Measurements from ENCODE around the gene AP2A2. TPM values are rescaled to one million over a fixed set of nuclear protein-coding genes. Genes with fewer than 3 reads are reported as not detected.

AP2A2 gene
- total RNA-seq, 4 donors from 2014 or later: 21.2 to 26.1 (median 25.7) TPM

DNA sequence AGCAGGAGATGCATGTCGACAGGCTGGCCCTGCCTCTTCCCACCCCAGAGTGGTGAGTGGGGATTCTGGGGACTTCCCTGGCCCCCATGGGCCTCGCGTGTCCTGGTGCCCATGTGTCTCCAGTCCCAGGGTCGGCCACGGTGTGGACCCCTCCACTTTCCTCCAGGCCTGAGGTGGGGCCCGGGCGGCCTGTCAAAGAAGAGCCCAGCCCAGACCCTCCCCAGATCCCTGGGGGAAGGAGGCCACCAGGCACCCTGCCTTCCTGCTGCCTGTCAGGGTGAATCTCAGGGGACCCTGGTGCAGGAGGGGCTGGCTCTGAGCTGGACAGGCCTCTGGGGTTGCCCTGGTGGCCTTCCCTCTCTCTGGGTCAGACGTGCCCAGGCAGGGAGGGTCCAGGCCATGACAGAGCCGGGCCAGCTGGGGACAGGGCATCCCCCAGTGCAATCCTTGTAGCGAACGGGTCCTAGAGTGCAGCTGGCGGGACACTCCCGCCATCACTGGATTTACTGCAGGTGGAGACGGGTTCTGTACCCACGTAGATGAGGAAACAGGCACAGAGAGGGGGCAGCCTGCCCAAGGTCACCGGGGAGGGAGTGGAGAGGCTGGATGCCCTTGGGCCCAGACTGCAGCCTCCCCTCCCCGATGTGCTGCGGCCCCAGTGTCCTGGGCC lies 124.4 kb downstream of the AP2A2 start:
- no peak for ATAC-seq
- intact Hi-C loops (cut with DNase I; ENCODE audit: low total_unique reads): loop anchor here (2.0 kb wide), 1 partner anchor 123 kb away; no protein-coding TSS in a partner anchor

DNA sequence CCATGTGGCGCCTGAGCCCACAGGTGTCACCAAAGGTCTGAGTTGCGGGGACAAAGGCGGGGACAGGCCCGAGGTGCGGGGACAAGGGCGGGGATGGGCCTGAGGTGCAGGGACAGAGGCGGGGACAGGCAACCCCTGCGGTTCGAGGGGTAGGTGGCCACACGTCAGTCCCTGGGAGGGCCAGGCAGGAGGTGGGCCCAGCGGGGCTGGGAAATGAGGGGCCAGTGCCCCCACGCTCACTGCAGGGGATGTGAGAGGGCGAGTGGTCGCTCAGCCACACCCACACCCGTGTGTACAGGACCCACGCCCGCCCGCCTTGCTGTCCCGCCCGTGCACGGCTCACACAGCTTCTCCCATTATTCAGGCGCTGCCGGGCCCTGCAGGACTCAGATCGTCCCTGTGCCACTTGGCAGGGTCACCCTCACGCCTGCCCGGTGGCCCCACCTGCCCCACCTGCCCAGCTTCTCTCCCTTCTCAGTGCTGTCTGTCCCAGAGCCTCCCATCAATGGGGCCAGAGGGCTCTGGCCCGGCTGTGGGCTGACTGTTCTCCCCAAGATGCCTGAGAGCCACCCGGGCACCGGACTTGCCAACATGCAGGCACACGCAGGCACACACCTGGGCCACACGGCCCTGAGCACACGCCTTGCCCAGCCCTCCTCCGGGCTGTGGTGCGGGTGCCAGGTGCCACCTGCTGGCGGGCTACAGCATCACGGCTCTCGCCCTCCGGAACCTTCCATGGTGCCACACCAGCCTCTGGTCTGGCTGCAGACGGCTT lies 125.1 kb downstream of the AP2A2 start:
- DNase-seq: peak; percentile 17 to 41
- peaks cover 26 to 43% (median 29%) of the 10 kb centered on the region in 3 donors for H3K27me3 ChIP-seq
- TF ChIP-seq POLR2A (IDR thresholded peaks at IDR 0.05): no peak
- TF ChIP-seq, protein P1, sequence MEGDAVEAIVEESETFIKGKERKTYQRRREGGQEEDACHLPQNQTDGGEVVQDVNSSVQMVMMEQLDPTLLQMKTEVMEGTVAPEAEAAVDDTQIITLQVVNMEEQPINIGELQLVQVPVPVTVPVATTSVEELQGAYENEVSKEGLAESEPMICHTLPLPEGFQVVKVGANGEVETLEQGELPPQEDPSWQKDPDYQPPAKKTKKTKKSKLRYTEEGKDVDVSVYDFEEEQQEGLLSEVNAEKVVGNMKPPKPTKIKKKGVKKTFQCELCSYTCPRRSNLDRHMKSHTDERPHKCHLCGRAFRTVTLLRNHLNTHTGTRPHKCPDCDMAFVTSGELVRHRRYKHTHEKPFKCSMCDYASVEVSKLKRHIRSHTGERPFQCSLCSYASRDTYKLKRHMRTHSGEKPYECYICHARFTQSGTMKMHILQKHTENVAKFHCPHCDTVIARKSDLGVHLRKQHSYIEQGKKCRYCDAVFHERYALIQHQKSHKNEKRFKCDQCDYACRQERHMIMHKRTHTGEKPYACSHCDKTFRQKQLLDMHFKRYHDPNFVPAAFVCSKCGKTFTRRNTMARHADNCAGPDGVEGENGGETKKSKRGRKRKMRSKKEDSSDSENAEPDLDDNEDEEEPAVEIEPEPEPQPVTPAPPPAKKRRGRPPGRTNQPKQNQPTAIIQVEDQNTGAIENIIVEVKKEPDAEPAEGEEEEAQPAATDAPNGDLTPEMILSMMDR (IDR thresholded peaks at IDR 0.05 in 4 of 5, conservative IDR thresholded peaks at IDR 0.05 in 1 of 5): peak; percentile 80 to 90 (median 88)
- no peak overlapping the region for H3K4me3 ChIP-seq
- no peaks in the 10 kb centered on the region for H3K9me3 ChIP-seq
- in situ Hi-C loops (cut with MboI; ENCODE audit: low sequenced_read_pairs in 4 of 4) (no loop called here), intact Hi-C loops (cut with DNase I; ENCODE audit: low total_unique reads) (loop anchor here (1.0 to 2.0 kb wide), 2 partner anchors 124 to 202 kb away; no protein-coding TSS in a partner anchor)
- no peaks in the 10 kb centered on the region for H3K4me1 ChIP-seq
- ATAC-seq: peak; percentile 77 to 89
- no peaks in the 10 kb centered on the region for H3K36me3 ChIP-seq
- H3K27ac ChIP-seq: no peak overlapping the region

More for the DNA sequence above, 124.4 kb downstream of the AP2A2 start:
- no peaks in the 10 kb centered on the region for H3K4me1 ChIP-seq
- in situ Hi-C loops (cut with MboI; ENCODE audit: low sequenced_read_pairs in 4 of 4): no loop called here
- no peak for TF ChIP-seq POLR2A (IDR thresholded peaks at IDR 0.05)
- TF ChIP-seq, protein P1 (IDR thresholded peaks at IDR 0.05 in 4 of 5, conservative IDR thresholded peaks at IDR 0.05 in 1 of 5): no peak
- H3K36me3 ChIP-seq: no peaks in the 10 kb centered on the region
- no peaks in the 10 kb centered on the region for H3K9me3 ChIP-seq
- DNase-seq: peak in 1 of 2 donors; percentile 12
- H3K4me3 ChIP-seq: no peak overlapping the region
- peaks cover 22 to 43% (median 29%) of the 10 kb centered on the region in 3 donors for H3K27me3 ChIP-seq
- no peak overlapping the region for H3K27ac ChIP-seq

DNA sequence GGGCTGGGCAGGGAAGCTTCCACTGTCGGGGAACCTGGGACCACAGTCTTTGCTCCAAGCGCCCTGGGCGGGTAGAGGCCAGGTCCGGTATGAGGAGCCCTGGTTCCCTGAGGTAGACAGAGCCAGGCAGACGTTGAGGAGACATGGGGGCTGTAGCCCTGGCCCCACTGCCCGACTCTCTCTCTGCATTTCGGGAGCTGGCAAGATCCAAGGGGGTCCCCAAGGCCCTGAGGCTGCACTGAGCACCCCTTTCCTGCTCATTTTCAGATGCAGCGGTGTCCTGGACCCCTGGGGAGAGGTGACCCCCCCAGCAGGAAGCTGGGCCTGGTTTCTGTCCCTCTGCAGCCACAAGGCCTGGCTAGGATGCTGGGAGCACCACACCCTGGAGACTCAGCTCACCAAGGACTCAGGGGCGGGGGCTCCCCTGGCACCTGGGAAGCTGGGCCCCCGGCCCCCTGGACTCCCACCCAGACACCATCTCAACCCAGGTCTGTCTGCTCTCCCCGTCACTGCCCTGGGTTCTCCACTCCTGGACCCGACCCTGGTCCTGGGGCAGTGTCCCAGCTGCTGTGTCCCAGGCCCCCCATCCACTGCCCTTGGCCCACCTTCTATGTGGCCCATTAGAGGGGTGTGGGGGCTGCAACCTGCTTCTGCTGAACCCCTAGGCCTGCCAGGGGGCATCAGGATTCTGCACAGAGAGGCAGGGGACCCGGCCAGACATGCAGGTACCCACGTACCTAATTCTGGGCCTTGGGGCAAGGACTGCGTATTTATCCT lies 125.9 kb downstream of the AP2A2 start:
- Histone ChIP-seq H3K9me3 (no peaks in the 10 kb centered on the region), H3K27ac (no peak overlapping the region), H3K27me3 (peaks cover 26 to 43% (median 29%) of the 10 kb centered on the region in 3 donors), H3K4me3 (no peak overlapping the region), H3K4me1 (no peaks in the 10 kb centered on the region), H3K36me3 (no peaks in the 10 kb centered on the region)
- ATAC-seq (no peak), DNase-seq (peak in 1 of 2 donors; percentile 8)
- TF ChIP-seq POLR2A (IDR thresholded peaks at IDR 0.05): no peak
- TF ChIP-seq, protein P1 (IDR thresholded peaks at IDR 0.05 in 4 of 5, conservative IDR thresholded peaks at IDR 0.05 in 1 of 5): peak in 2 of 5 experiments; percentile 5 to 18
- in situ Hi-C loops (cut with MboI; ENCODE audit: low sequenced_read_pairs in 4 of 4) (no loop called here), intact Hi-C loops (cut with DNase I; ENCODE audit: low total_unique reads) (loop anchor here (1.0 to 2.0 kb wide), 2 partner anchors 125 to 203 kb away; no protein-coding TSS in a partner anchor)

GRCh38 chr11:1052133-1053011 lies 126.7 kb downstream of the AP2A2 start:
- H3K36me3 ChIP-seq: no peaks in the 10 kb centered on the region
- H3K27ac ChIP-seq: no peak overlapping the region
- intact Hi-C loops (cut with DNase I; ENCODE audit: low total_unique reads) (no loop called here), in situ Hi-C loops (cut with MboI; ENCODE audit: low sequenced_read_pairs in 4 of 4) (no loop called here)
- TF ChIP-seq, protein P1 (IDR thresholded peaks at IDR 0.05 in 4 of 5, conservative IDR thresholded peaks at IDR 0.05 in 1 of 5): no peak
- no peak for TF ChIP-seq POLR2A (IDR thresholded peaks at IDR 0.05)
- DNase-seq (peak in 1 of 2 donors; percentile 7), ATAC-seq (no peak)
- peaks cover 26 to 41% (median 26%) of the 10 kb centered on the region in 3 donors for H3K27me3 ChIP-seq
- no peaks in the 10 kb centered on the region for H3K9me3 ChIP-seq
- no peaks in the 10 kb centered on the region for H3K4me1 ChIP-seq
- H3K4me3 ChIP-seq: no peak overlapping the region
